Ascending aorta (tissue), 2 donors: Measurements from ENCODE around the gene TGFB2. TPM values are rescaled to one million over a fixed set of nuclear protein-coding genes. Genes with fewer than 3 reads are reported as not detected.

Experiments used
- DNase-seq, 2 donors: peaks; one replicate each; pipeline ENCODE4 v3.0.0-alpha.2; 2019; ENCODE audit warnings: low spot score in 2 of 2
- H3K27ac ChIP-seq, 2 donors: fragments of 200-600 bp; sonication (generic); one replicate each; pipeline ENCODE4 v1.5.1; 2016 to 2017; ENCODE audit warnings: mild to moderate bottlenecking in 1 of 2
- H3K27me3 ChIP-seq: fragments of 200-600 bp; sonication (generic); one replicate; pipeline ENCODE4 v1.5.1; 2017
- H3K36me3 ChIP-seq, 2 donors: fragments of 200-600 bp; sonication (generic); one replicate each; pipeline ENCODE4 v1.5.1; 2016
- H3K4me1 ChIP-seq, 2 donors: fragments of 200-600 bp; sonication (generic); one replicate each; pipeline ENCODE4 v1.5.1; 2016 to 2017; ENCODE audit warnings: mild to moderate bottlenecking in 1 of 2
- H3K4me3 ChIP-seq, 2 donors: fragments of 200-600 bp; sonication (generic); one replicate each; pipeline ENCODE4 v1.5.1; 2016 to 2017; ENCODE audit warnings: mild to moderate bottlenecking in 1 of 2
- H3K9me3 ChIP-seq, 2 donors: fragments of 200-600 bp; sonication (generic); one replicate each; pipeline ENCODE4 v1.5.1; 2016
- intact Hi-C: fragments of 100-400 bp; cut with DNase I; formaldehyde crosslinking; loops from one replicate; pipeline ENCODE4 v1.15.1; 2023
- total RNA-seq: library from RNA; depleted of rRNA; stranded (reverse); fragments of >200 nt; gene quantifications from one replicate; pipeline ENCODE4 v1.1.0, GENCODE V29; 2016
- TF ChIP-seq, protein P1 (sequence below), 3 experiments: fragments of 200-600 bp in 2 of 3; fragments of 450-650 bp in 1 of 3; sonication (generic) in 2 of 3; IDR thresholded peaks; one replicate each; pipeline ENCODE4 v1.5.1; 2016 to 2019; ENCODE audit warnings: antibody characterized with exemption in 3 of 3, mild to moderate bottlenecking in 1 of 3, moderate library complexity in 1 of 3

TGFB2 gene
- total RNA-seq, 1 donor from 2014 or later, result 9.9 TPM

DNA sequence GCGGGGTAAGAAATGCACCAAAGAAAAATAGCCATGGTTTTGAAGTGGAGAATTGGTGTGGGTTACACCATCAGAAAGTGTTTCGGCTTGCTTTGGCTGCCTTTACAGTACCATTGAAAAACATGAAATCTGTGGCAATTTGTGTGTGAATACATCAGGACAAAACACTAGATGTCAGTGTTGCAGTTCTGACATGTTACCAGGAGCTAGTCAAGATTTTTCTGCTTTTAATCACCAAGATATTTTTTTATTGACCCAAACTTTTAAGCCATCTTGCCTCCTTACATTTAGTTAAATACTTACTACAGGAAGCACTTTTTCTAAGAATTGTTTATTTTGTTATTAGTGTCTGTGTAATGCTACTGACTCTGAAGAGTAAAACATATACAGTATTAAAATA is 45.7 kb upstream of the TGFB2 start:
- H3K36me3 ChIP-seq, result peaks cover 0 to 5% of the 10 kb centered on the region in 2 donors
- TF ChIP-seq, protein P1, sequence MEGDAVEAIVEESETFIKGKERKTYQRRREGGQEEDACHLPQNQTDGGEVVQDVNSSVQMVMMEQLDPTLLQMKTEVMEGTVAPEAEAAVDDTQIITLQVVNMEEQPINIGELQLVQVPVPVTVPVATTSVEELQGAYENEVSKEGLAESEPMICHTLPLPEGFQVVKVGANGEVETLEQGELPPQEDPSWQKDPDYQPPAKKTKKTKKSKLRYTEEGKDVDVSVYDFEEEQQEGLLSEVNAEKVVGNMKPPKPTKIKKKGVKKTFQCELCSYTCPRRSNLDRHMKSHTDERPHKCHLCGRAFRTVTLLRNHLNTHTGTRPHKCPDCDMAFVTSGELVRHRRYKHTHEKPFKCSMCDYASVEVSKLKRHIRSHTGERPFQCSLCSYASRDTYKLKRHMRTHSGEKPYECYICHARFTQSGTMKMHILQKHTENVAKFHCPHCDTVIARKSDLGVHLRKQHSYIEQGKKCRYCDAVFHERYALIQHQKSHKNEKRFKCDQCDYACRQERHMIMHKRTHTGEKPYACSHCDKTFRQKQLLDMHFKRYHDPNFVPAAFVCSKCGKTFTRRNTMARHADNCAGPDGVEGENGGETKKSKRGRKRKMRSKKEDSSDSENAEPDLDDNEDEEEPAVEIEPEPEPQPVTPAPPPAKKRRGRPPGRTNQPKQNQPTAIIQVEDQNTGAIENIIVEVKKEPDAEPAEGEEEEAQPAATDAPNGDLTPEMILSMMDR (IDR thresholded peaks at IDR 0.05), result peak in 2 of 3 experiments; percentile 17 to 27
- H3K27ac ChIP-seq, result no peak overlapping the region
- intact Hi-C loops, result no loop called here
- no peak for DNase-seq
- H3K4me1 ChIP-seq, result no peaks in the 10 kb centered on the region
- no peak overlapping the region for H3K4me3 ChIP-seq
- no peaks in the 10 kb centered on the region for H3K9me3 ChIP-seq
- H3K27me3 ChIP-seq, result no peaks in the 10 kb centered on the region

DNA sequence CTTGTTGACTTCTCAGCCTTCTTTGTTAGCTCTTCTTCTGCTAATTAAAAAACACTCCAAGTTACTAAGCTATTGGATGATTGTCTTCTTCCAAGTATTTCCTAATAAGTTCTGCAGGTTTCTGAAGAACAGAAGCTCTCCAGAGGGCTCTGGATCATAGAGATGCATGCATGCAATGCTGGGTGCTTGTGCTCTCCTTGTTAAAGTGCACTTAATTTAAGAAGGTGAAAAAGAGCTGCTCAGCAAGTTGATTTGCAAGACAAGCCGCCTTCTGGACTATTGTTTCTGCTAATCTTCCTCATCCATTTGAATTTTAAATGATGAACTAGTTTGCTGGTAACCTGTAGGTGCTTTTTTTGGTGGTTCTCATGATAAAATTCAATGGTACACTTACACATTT is 43.9 kb upstream of the TGFB2 start:
- TF ChIP-seq, protein P1 (IDR thresholded peaks at IDR 0.05), result no peak
- Histone ChIP-seq H3K36me3 (peaks cover 0 to 5% of the 10 kb centered on the region in 2 donors), H3K4me1 (no peaks in the 10 kb centered on the region), H3K27ac (no peak overlapping the region), H3K4me3 (no peak overlapping the region), H3K9me3 (no peaks in the 10 kb centered on the region), H3K27me3 (no peaks in the 10 kb centered on the region)
- no peak for DNase-seq
- intact Hi-C loops, result no loop called here

DNA sequence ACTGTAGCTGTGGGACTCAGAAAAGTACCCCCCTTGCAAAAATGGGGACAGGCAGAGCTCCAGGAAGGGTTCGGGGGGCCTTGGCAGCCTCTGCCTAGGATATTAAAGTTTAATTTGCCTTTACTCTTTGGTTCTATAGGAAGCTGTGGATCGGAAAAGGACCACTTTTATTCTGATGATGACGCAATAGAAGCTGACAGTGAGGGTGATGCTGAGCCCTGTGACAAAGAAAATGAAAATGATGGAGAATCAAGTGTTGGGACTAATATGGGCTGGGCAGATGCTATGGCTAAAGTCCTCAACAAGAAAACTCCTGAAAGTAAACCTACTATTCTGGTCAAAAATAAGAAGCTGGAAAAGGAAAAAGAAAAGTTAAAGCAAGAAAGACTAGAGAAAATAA is 43.0 kb upstream of the TGFB2 start:
- Histone ChIP-seq H3K36me3 (peaks cover 0 to 5% of the 10 kb centered on the region in 2 donors), H3K27me3 (no peaks in the 10 kb centered on the region), H3K4me3 (no peak overlapping the region), H3K4me1 (no peaks in the 10 kb centered on the region), H3K27ac (no peak overlapping the region), H3K9me3 (no peaks in the 10 kb centered on the region)
- intact Hi-C loops, result no loop called here
- TF ChIP-seq, protein P1 (IDR thresholded peaks at IDR 0.05), result no peak
- no peak for DNase-seq

DNA sequence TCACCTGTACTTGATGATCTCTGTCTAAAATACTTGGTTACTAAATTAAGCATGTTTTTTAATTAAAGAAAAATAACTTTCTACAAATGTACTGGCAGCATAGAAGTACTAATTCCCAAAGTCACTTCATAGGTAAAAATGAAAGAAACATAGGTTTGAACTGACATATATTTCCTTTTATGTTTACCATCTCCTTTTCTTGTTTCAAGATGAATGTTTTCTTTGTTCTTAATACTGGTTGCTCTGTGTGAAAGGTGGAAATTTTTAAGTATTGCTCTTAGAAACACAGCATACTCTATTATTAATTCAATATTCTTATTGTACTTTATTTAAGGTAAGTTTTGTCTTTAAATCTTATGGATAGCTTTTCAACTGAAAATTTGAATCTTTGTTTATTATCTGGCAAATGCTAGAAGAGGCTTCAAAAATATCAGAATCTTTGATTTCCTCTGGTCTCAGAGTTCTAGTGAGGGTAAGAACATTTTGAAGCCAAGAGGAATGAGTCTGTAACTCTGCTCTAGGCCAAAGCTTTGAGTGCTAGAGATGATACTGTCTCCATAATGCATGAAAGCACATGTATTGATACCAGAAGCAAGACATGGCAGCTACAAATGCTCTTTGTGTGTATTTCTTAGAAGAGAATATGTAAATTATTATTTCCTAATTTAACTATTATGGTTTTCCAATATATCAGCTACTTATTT is 41.8 kb upstream of the TGFB2 start:
- DNase-seq, result no peak
- Histone ChIP-seq H3K4me3 (no peak overlapping the region), H3K27me3 (no peaks in the 10 kb centered on the region), H3K36me3 (peaks cover 0 to 5% of the 10 kb centered on the region in 2 donors), H3K27ac (no peak overlapping the region), H3K4me1 (no peaks in the 10 kb centered on the region), H3K9me3 (no peaks in the 10 kb centered on the region)
- intact Hi-C loops, result no loop called here
- TF ChIP-seq, protein P1 (IDR thresholded peaks at IDR 0.05), result no peak

DNA sequence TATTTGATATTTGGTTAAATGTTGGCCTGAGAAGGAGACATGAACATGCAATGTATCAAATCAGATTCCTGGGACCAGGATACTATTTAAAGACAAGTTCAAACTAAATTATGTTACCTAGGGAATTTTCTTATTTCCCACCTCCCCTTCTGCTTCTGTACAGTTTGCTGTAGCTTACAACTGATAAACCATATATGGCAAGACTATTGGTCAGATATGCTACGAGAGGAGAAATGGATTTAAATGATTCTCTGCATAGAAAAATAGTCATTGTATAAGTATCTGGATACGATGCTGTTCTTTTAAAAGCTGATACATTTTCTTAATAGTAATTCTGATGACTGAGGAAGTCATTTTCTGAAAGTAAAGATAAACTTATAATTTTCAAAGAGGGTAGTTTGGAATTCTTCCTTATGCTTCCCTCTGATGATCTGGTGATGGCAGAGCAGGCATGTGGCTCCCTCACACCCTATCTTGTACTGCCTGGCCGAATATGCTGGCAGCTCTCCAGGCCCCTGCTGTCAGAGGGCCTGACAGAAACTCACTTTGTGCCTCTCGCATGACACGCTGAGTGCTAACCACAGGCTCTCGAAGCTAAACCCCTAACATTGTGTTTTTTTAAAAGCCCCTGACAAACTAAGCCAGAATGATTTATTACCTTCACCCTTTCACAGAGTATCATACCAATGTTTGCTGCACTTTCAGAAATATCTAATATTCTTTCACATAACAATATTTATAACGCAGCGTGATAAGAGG is 40.7 kb upstream of the TGFB2 start:
- H3K27me3 ChIP-seq, result no peaks in the 10 kb centered on the region
- DNase-seq, result no peak
- no peaks in the 10 kb centered on the region for H3K9me3 ChIP-seq
- intact Hi-C loops, result no loop called here
- no peak overlapping the region for H3K4me3 ChIP-seq
- H3K4me1 ChIP-seq, result no peaks in the 10 kb centered on the region
- TF ChIP-seq, protein P1 (IDR thresholded peaks at IDR 0.05), result no peak
- peaks cover 0 to 5% of the 10 kb centered on the region in 2 donors for H3K36me3 ChIP-seq
- no peak overlapping the region for H3K27ac ChIP-seq
